ENCODE results near the gene MICB. TPM values are rescaled to one million over a fixed set of nuclear protein-coding genes. Genes with fewer than 3 reads are reported as not detected.
A peak's percentile ranks its signal among the peaks of the same experiment; 100 is the strongest.

Gene MICB
- total and polyA plus RNA-seq, 4 donors, result 3.8 to 10.2 (median 7.4) TPM

- no peak overlapping the region for H3K4me3 ChIP-seq
- peak overlapping the region; percentile 24 to 87 for H3K27ac ChIP-seq (ENCODE audit: low read depth in 1 of 2, low read length in 1 of 2)
- H3K9me3 ChIP-seq (ENCODE audit: control insufficient read depth in 4 of 4, insufficient read depth in 3 of 4, low read length in 3 of 4), result no peaks in the 10 kb centered on the region
- no peak overlapping the region for H3K9ac ChIP-seq (ENCODE audit: insufficient read depth in 1 of 2, low read length in 2 of 2)
- peak; percentile 81 for ATAC-seq (ENCODE audit: insufficient read depth, low FRiP score)
- WGBS, 2 donors, result 19 to 33% methylated on average over 7 of the region's 7 CpGs
- peaks cover 0 to 27% (median 0%) of the 10 kb centered on the region in 5 donors for H3K4me1 ChIP-seq (ENCODE audit: control insufficient read depth in 5 of 5, insufficient read depth in 5 of 5, low read length in 5 of 5)
- TF ChIP-seq CTCF (IDR thresholded peaks at IDR 0.05; ENCODE audit: control extremely low read depth, extremely low read depth), result no peak
- no peaks in the 10 kb centered on the region for H3K27me3 ChIP-seq (ENCODE audit: control insufficient read depth in 3 of 3, insufficient read depth in 3 of 3, low read length in 2 of 3)
- peak; percentile 36 to 61 (median 49) for DNase-seq
- H3K36me3 ChIP-seq (ENCODE audit: control insufficient read depth in 4 of 4, insufficient read depth in 4 of 4, low read length in 4 of 4), result peaks cover 6 to 18% (median 9%) of the 10 kb centered on the region in 4 donors
These were observed 62.2 kb downstream of the MICB start for GRCh38 chr6:31559958-31560696.

GRCh38 chr6:31560697-31561058 is 62.7 kb downstream of the MICB start:
- no peak overlapping the region for H3K4me3 ChIP-seq
- TF ChIP-seq CTCF (IDR thresholded peaks at IDR 0.05; ENCODE audit: control extremely low read depth, extremely low read depth), result no peak
- no peaks in the 10 kb centered on the region for H3K9me3 ChIP-seq (ENCODE audit: control insufficient read depth in 4 of 4, insufficient read depth in 3 of 4, low read length in 3 of 4)
- peak overlapping the region in 1 of 2 donors; percentile 65 for H3K27ac ChIP-seq (ENCODE audit: low read depth in 1 of 2, low read length in 1 of 2)
- peaks cover 0 to 27% (median 0%) of the 10 kb centered on the region in 5 donors for H3K4me1 ChIP-seq (ENCODE audit: control insufficient read depth in 5 of 5, insufficient read depth in 5 of 5, low read length in 5 of 5)
- H3K9ac ChIP-seq (ENCODE audit: insufficient read depth in 1 of 2, low read length in 2 of 2), result no peak overlapping the region
- DNase-seq (no peak), ATAC-seq (ENCODE audit: insufficient read depth, low FRiP score) (no peak)
- no peaks in the 10 kb centered on the region for H3K27me3 ChIP-seq (ENCODE audit: control insufficient read depth in 3 of 3, insufficient read depth in 3 of 3, low read length in 2 of 3)
- peaks cover 6 to 18% (median 9%) of the 10 kb centered on the region in 4 donors for H3K36me3 ChIP-seq (ENCODE audit: control insufficient read depth in 4 of 4, insufficient read depth in 4 of 4, low read length in 4 of 4)

Small RNA genes lying within 50 kb of the gene (small RNA-seq; reads per million reads assigned to genes)
- gene AL663061.1 (ENCODE audit: low replicate concordance), result not detected
- gene RF00019 (ENCODE audit: low replicate concordance), result not detected
- gene SNORD117 (ENCODE audit: low replicate concordance), result 450 reads per million, percentile 99 among the genes with 10 or more reads in this experiment
- not detected for gene SNORD84 (ENCODE audit: low replicate concordance)

Other genes with a start within 250 kb of the MICB start
- gene HLA-C, start 226.1 kb upstream of the MICB start, total RNA-seq, result 1,000 to 10,000 TPM in 1 of 2 donors, 100 to 1,000 TPM in 1; 125 to 1,234 TPM
- 1,000 to 10,000 TPM in 1 of 2 donors, 100 to 1,000 TPM in 1; 239 to 1,185 TPM for gene HLA-C, start 226.1 kb upstream of the MICB start, polyA plus RNA-seq
- 1,000 to 10,000 TPM in 1 of 2 donors, 100 to 1,000 TPM in 1; 668 to 1,563 TPM for gene HLA-B, start 141.0 kb upstream of the MICB start, total RNA-seq
- 1,000 to 10,000 TPM; 1,310 to 3,772 TPM for gene HLA-B, start 141.0 kb upstream of the MICB start, polyA plus RNA-seq
- 10 to 100 TPM; 16.5 to 48.2 TPM for gene MICA, start 94.5 kb upstream of the MICB start, total RNA-seq
- gene MICA, start 94.5 kb upstream of the MICB start, polyA plus RNA-seq, result 10 to 100 TPM; 27.7 to 28.0 TPM
- not detected for gene MCCD1, start 30.8 kb downstream of the MICB start, total RNA-seq
- not detected for gene MCCD1, start 30.8 kb downstream of the MICB start, polyA plus RNA-seq
- gene DDX39B, start 43.9 kb downstream of the MICB start, total RNA-seq, result 100 to 1,000 TPM; 316 to 418 TPM
- 100 to 1,000 TPM; 318 to 354 TPM for gene DDX39B, start 43.9 kb downstream of the MICB start, polyA plus RNA-seq
- 1 to 10 TPM in 1 of 2 donors, under 1 TPM in 1; 0.28 to 1.5 TPM for gene ATP6V1G2, start 48.5 kb downstream of the MICB start, total RNA-seq
- gene ATP6V1G2, start 48.5 kb downstream of the MICB start, polyA plus RNA-seq, result under 1 TPM; 0.47 to 0.56 TPM
- gene NFKBIL1, start 49.5 kb downstream of the MICB start, total RNA-seq, result 10 to 100 TPM; 13.5 to 19.2 TPM
- 10 to 100 TPM; 18.9 to 32.2 TPM for gene NFKBIL1, start 49.5 kb downstream of the MICB start, polyA plus RNA-seq
- gene LTA, start 74.1 kb downstream of the MICB start, total RNA-seq, result 1 to 10 TPM in 1 of 2 donors, under 1 TPM in 1; 0.54 to 1.2 TPM
- under 1 TPM; 0.28 to 0.40 TPM for gene LTA, start 74.1 kb downstream of the MICB start, polyA plus RNA-seq
- gene TNF, start 77.4 kb downstream of the MICB start, total RNA-seq, result 1 to 10 TPM in 1 of 2 donors, under 1 TPM in 1; 0.23 to 6.6 TPM
- 10 to 100 TPM in 1 of 2 donors, 1 to 10 TPM in 1; 1.6 to 15.7 TPM for gene TNF, start 77.4 kb downstream of the MICB start, polyA plus RNA-seq
- gene LTB, start 84.3 kb downstream of the MICB start, total RNA-seq, result 10 to 100 TPM in 1 of 2 donors, 1 to 10 TPM in 1; 9.9 to 14.6 TPM
- 10 to 100 TPM in 1 of 2 donors, 1 to 10 TPM in 1; 9.8 to 31.9 TPM for gene LTB, start 84.3 kb downstream of the MICB start, polyA plus RNA-seq
- 10 to 100 TPM in 1 of 2 donors, 1 to 10 TPM in 1; 9.6 to 78.8 TPM for gene LST1, start 88.1 kb downstream of the MICB start, total RNA-seq
- gene LST1, start 88.1 kb downstream of the MICB start, polyA plus RNA-seq, result 100 to 1,000 TPM in 1 of 2 donors, 10 to 100 TPM in 1; 96.1 to 164 TPM
- under 1 TPM in 1 of 2 donors, not detected in 1; 0.64 TPM for gene NCR3, start 94.9 kb downstream of the MICB start, total RNA-seq
- gene NCR3, start 94.9 kb downstream of the MICB start, polyA plus RNA-seq, result under 1 TPM; 0.61 TPM
- gene AIF1, start 117.1 kb downstream of the MICB start, total RNA-seq, result 10 to 100 TPM; 38.7 to 86.0 TPM
- 100 to 1,000 TPM in 1 of 2 donors, 10 to 100 TPM in 1; 89.9 to 345 TPM for gene AIF1, start 117.1 kb downstream of the MICB start, polyA plus RNA-seq
- gene PRRC2A, start 122.6 kb downstream of the MICB start, total RNA-seq, result 100 to 1,000 TPM in 1 of 2 donors, 10 to 100 TPM in 1; 73.7 to 157 TPM
- 100 to 1,000 TPM in 1 of 2 donors, 10 to 100 TPM in 1; 90.4 to 115 TPM for gene PRRC2A, start 122.6 kb downstream of the MICB start, polyA plus RNA-seq
- gene BAG6, start 154.5 kb downstream of the MICB start, total RNA-seq, result 100 to 1,000 TPM; 164 to 259 TPM
- 100 to 1,000 TPM; 189 to 322 TPM for gene BAG6, start 154.5 kb downstream of the MICB start, polyA plus RNA-seq
- gene APOM, start 157.7 kb downstream of the MICB start, total RNA-seq, result 1 to 10 TPM; 1.3 to 2.5 TPM
- 1 to 10 TPM; 2.2 to 8.8 TPM for gene APOM, start 157.7 kb downstream of the MICB start, polyA plus RNA-seq
- gene C6orf47, start 162.6 kb downstream of the MICB start, total RNA-seq, result 10 to 100 TPM; 18.9 to 26.8 TPM
- 10 to 100 TPM; 23.5 to 24.5 TPM for gene C6orf47, start 162.6 kb downstream of the MICB start, polyA plus RNA-seq
- gene GPANK1, start 166.9 kb downstream of the MICB start, total RNA-seq, result 10 to 100 TPM; 13.3 to 16.6 TPM
- gene GPANK1, start 166.9 kb downstream of the MICB start, polyA plus RNA-seq, result 10 to 100 TPM; 12.7 to 15.7 TPM
- gene CSNK2B, start 167.9 kb downstream of the MICB start, total RNA-seq, result 100 to 1,000 TPM; 114 to 123 TPM
- gene CSNK2B, start 167.9 kb downstream of the MICB start, polyA plus RNA-seq, result 100 to 1,000 TPM; 150 to 154 TPM
- gene LY6G5B, start 171.8 kb downstream of the MICB start, total RNA-seq, result 10 to 100 TPM in 1 of 2 donors, 1 to 10 TPM in 1; 5.7 to 13.7 TPM
- gene LY6G5B, start 171.8 kb downstream of the MICB start, polyA plus RNA-seq, result 1 to 10 TPM; 7.6 to 8.8 TPM
- gene LY6G5C, start 182.9 kb downstream of the MICB start, total RNA-seq, result 1 to 10 TPM; 3.0 to 5.0 TPM
- 1 to 10 TPM; 2.8 to 3.9 TPM for gene LY6G5C, start 182.9 kb downstream of the MICB start, polyA plus RNA-seq
- 10 to 100 TPM; 49.5 to 57.7 TPM for gene ABHD16A, start 205.2 kb downstream of the MICB start, total RNA-seq
- 10 to 100 TPM; 30.6 to 68.6 TPM for gene ABHD16A, start 205.2 kb downstream of the MICB start, polyA plus RNA-seq
- under 1 TPM in 1 of 2 donors, not detected in 1; 0.21 TPM for gene LY6G6F, start 208.7 kb downstream of the MICB start, total RNA-seq
- gene LY6G6F, start 208.7 kb downstream of the MICB start, polyA plus RNA-seq, result 1 to 10 TPM in 1 of 2 donors, not detected in 1; 2.2 TPM
- gene LY6G6D, start 217.2 kb downstream of the MICB start, total RNA-seq, result not detected
- gene LY6G6D, start 217.2 kb downstream of the MICB start, polyA plus RNA-seq, result not detected
- not detected for gene LY6G6C, start 223.6 kb downstream of the MICB start, total RNA-seq
- gene LY6G6C, start 223.6 kb downstream of the MICB start, polyA plus RNA-seq, result under 1 TPM; 0.14 to 0.16 TPM
- 1 to 10 TPM in 1 of 2 donors, under 1 TPM in 1; 0.64 to 1.1 TPM for gene MPIG6B, start 225.2 kb downstream of the MICB start, total RNA-seq
- 1 to 10 TPM in 1 of 2 donors, under 1 TPM in 1; 0.45 to 2.3 TPM for gene MPIG6B, start 225.2 kb downstream of the MICB start, polyA plus RNA-seq
- 10 to 100 TPM; 60.3 to 80.0 TPM for gene DDAH2, start 231.2 kb downstream of the MICB start, total RNA-seq
- gene DDAH2, start 231.2 kb downstream of the MICB start, polyA plus RNA-seq, result 100 to 1,000 TPM; 103 to 130 TPM
- gene CLIC1, start 238.4 kb downstream of the MICB start, total RNA-seq, result 100 to 1,000 TPM; 231 to 368 TPM
- 100 to 1,000 TPM; 387 to 763 TPM for gene CLIC1, start 238.4 kb downstream of the MICB start, polyA plus RNA-seq
- gene MSH5, start 241.9 kb downstream of the MICB start, total RNA-seq, result 10 to 100 TPM; 11.6 to 17.8 TPM
- gene MSH5, start 241.9 kb downstream of the MICB start, polyA plus RNA-seq, result 10 to 100 TPM in 1 of 2 donors, 1 to 10 TPM in 1; 4.5 to 15.1 TPM